HG03558 (cell line): ENCODE measurements around the gene STAT1.
A peak's percentile ranks its signal among the peaks of the same experiment; 100 is the strongest.

Source experiments
- ATAC-seq: cut with Tn5 transposase; IDR thresholded peaks from one replicate; pipeline ENCODE4 v1.9.1; 2021; ENCODE audit warnings: moderate number of reproducible peaks; ENCODE audit not compliant: unreplicated experiment; ENCODE audit errors: extremely low read depth

The STAT1 gene

GRCh38 chr2:191013932-191014652 is at the start of gene STAT1:
Gene STAT1, minus strand, starts transcription at chr2:191014171. Its CDS starts 4,168 bp downstream, at chr2:191010003.
- ATAC-seq = peak; percentile 67

- ATAC-seq = no peak
Measured at GRCh38 chr2:191063584-191063983, 49.6 kb upstream of the STAT1 start.

- ATAC-seq = no peak
Measured at GRCh38 chr2:191061381-191061980, 47.5 kb upstream of the STAT1 start.

- ATAC-seq = no peak
Measured at GRCh38 chr2:191059308-191059707, 45.3 kb upstream of the STAT1 start.

DNA sequence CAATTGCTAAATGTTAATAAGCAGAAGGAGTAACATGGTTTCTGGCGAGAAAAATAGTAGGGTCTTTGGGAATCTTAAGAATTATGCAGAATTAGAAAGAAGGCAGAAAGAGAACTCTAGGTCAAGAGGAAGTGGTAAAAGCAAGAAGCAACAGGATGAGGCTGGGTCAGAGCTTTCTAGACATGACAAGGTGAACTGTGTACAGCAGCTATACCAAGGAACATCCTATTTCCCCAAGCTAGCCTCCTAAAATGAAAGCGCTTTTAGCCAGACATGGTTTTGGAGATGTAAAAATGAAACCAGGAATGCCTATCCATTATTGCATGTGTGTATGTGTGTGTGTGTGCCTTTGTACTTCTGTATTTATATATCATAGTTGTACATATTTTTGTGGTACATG is 42.3 kb upstream of the STAT1 start:
- no peak for ATAC-seq

- no peak for ATAC-seq
Measured at GRCh38 chr2:191053256-191053655, 39.3 kb upstream of the STAT1 start.

- ATAC-seq = no peak
Measured at GRCh38 chr2:191051825-191052778, 38.1 kb upstream of the STAT1 start.

- no peak for ATAC-seq
Measured at GRCh38 chr2:191051177-191051576, 37.2 kb upstream of the STAT1 start.

GRCh38 chr2:191050640-191050987 is 36.6 kb upstream of the STAT1 start:
- ATAC-seq = no peak

GRCh38 chr2:191049728-191050639 is 36.0 kb upstream of the STAT1 start:
- no peak for ATAC-seq

- no peak for ATAC-seq
Measured at GRCh38 chr2:191048073-191048472, 34.1 kb upstream of the STAT1 start.

DNA sequence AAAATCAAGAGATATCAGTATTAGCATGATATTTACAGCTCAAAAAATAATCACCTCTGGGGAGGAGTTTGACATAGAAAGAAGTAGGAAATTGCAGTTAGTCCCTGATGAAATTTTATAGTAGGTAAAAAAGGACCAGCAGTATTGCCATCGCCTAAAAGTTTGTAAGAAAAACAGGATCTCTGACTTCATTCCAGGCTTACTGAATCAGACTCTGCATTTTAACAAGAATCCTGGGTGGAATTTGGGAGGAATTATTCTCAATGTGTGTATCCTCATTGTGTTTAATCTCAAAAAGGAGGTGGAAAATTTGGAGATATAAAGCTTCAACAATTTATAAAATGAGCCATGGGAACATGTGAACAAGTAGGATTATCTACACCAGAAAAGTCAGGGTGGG is 31.2 kb upstream of the STAT1 start:
- ATAC-seq = no peak

- ATAC-seq = no peak
Measured at GRCh38 chr2:191043438-191043837, 29.5 kb upstream of the STAT1 start.

GRCh38 chr2:191041418-191042161 is 27.6 kb upstream of the STAT1 start:
- ATAC-seq = no peak

DNA sequence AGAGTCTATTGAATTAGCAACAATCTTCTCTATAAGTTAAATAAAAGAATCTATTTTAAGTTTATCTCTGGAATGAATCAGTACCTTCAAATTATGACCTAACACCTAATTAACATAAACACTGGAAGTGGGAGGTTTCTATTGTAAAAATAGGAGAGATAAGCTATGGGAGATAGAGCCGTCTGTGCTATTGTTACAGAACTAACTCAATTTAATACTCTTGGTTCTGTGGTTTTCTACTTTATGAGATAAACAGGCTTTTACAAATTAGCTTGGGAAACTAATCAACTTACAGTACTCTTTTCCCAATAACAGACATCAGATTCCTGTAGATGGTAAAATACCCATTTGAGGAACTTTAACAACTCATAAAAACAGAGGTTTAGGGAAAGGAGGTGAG is 25.6 kb upstream of the STAT1 start:
- no peak for ATAC-seq

GRCh38 chr2:191038741-191039140 is 24.8 kb upstream of the STAT1 start:
- ATAC-seq = no peak

DNA sequence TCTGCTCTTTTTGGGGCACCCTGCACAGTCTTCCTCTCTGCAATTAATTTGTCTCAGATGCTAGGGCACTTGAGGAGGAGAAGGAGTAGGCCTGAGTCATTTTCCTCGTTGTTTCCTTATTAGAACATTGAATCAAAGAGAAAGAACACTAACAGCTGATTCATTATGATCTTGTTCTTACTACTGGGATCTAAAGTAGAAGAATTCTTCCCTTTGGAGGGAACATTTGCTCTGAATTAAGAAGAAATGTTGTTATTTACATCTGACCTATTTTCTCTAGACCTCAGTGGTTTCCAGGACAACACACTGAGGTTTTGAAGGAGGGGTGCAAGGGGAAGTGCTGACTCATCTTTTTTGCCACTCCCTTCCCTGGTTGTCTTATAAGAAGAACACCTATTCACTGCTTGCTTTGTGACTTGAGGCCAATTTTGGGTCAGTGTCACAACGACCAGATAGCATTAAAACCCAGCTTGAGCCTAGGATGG is 24.3 kb upstream of the STAT1 start:
- ATAC-seq = no peak

GRCh38 chr2:191037351-191037750 is 23.4 kb upstream of the STAT1 start:
- ATAC-seq = no peak

- ATAC-seq = no peak
Measured at GRCh38 chr2:191036363-191036762, 22.4 kb upstream of the STAT1 start.
